ENCODE data around the gene MT1B. TPM values are rescaled to one million over a fixed set of nuclear protein-coding genes. Genes with fewer than 3 reads are reported as not detected.

MT1B gene
- total RNA-seq, 8 experiments from 2014 or later = not detected

GRCh38 chr16:56679078-56679730 lies 27.5 kb downstream of the MT1B start:
- Histone ChIP-seq H3K4me3 (no peak overlapping the region), H3K4me1 (replicated peaks in 1 of 2) (peaks cover 15 to 35% of the 10 kb centered on the region in 2 donors), H3K27ac (no peak overlapping the region)
- in situ Hi-C loops (cut with MboI; ENCODE audit: low pct_unique_long_range_greater_than_20kb in 2 of 9, low sequenced_read_pairs in 9 of 9, unreplicated experiment in 9 of 9) = loop anchor here in 2 of 9 experiments (25.0 kb wide), 1 partner anchor 967 kb away; no protein-coding TSS in a partner anchor
- no peak for ATAC-seq (replicated peaks in 6 of 8)
- WGBS, 10 experiments = 43 to 100% (median 83%) methylated on average over 1 to 2 of the region's 3 CpGs; no CpG with 5 or more reads in 5 of the 10 experiments

GRCh38 chr16:56679818-56680217 lies 28.1 kb downstream of the MT1B start:
- WGBS, 10 experiments = 21 to 100% (median 65%) methylated on average over 1 to 5 of the region's 6 CpGs; no CpG with 5 or more reads in 3 of the 10 experiments

GRCh38 chr16:56681939-56682702 lies 30.4 kb downstream of the MT1B start, which contains the start of gene MT1X:
TSS of gene MT1X (plus strand) at chr16:56682470. CDS start at chr16:56682541, 71 bp downstream.
- WGBS, 10 experiments = 0 to 1% (median 0%) methylated on average over 4 to 25 of the region's 49 CpGs; no CpG with 5 or more reads in 4 of the 10 experiments
- in situ Hi-C loops (cut with MboI; ENCODE audit: low pct_unique_long_range_greater_than_20kb in 2 of 9, low sequenced_read_pairs in 9 of 9, unreplicated experiment in 9 of 9) = loop anchor here in 2 of 9 experiments (25.0 kb wide), 1 partner anchor 970 kb away; no protein-coding TSS in a partner anchor
- peak; percentile 96 to 99 (median 98) for ATAC-seq (replicated peaks in 6 of 8)
- H3K27ac ChIP-seq = peak within 1 kb of the TSS; percentile 75 to 81
- peaks cover 7 to 20% of the 10 kb centered on the region in 2 donors for H3K4me1 ChIP-seq (replicated peaks in 1 of 2)
- H3K4me3 ChIP-seq = peak within 1 kb of the TSS; percentile 28 to 44 (median 38)

More at GRCh38 chr16:56679818-56680217, 28.1 kb downstream of the MT1B start:
- Histone ChIP-seq H3K4me1 (replicated peaks in 1 of 2) (peaks cover 11 to 31% of the 10 kb centered on the region in 2 donors), H3K4me3 (no peak overlapping the region), H3K27ac (no peak overlapping the region)
- no peak for ATAC-seq (replicated peaks in 6 of 8)
- in situ Hi-C loops (cut with MboI; ENCODE audit: low pct_unique_long_range_greater_than_20kb in 2 of 9, low sequenced_read_pairs in 9 of 9, unreplicated experiment in 9 of 9) = loop anchor here in 2 of 9 experiments (25.0 kb wide), 1 partner anchor 968 kb away; no protein-coding TSS in a partner anchor

- Histone ChIP-seq H3K4me3 (peak overlapping the region; percentile 28 to 44 (median 38)), H3K27ac (no peak overlapping the region), H3K4me1 (replicated peaks in 1 of 2) (peaks cover 7 to 20% of the 10 kb centered on the region in 2 donors)
- peak in 6 of 8 experiments; percentile 2 to 11 (median 5) for ATAC-seq (replicated peaks in 6 of 8)
- in situ Hi-C loops (cut with MboI; ENCODE audit: low pct_unique_long_range_greater_than_20kb in 2 of 9, low sequenced_read_pairs in 9 of 9, unreplicated experiment in 9 of 9) = loop anchor here in 2 of 9 experiments (25.0 kb wide), 1 partner anchor 971 kb away; no protein-coding TSS in a partner anchor
- WGBS, 10 experiments = 0 to 20% (median 10%) methylated on average over 1 to 3 of the region's 8 CpGs; no CpG with 5 or more reads in 3 of the 10 experiments
Observed at GRCh38 chr16:56682703-56683397, 31.2 kb downstream of the MT1B start.

- Histone ChIP-seq H3K27ac (no peak overlapping the region), H3K4me1 (replicated peaks in 1 of 2) (peaks cover 7 to 20% of the 10 kb centered on the region in 2 donors), H3K4me3 (peak overlapping the region in 1 of 5 donors; percentile 44)
- no peak for ATAC-seq (replicated peaks in 6 of 8)
- 40 to 86% (median 80%) methylated on average over 1 to 4 of the region's 5 CpGs; no CpG with 5 or more reads in 1 of the 10 experiments for WGBS, 10 experiments
- in situ Hi-C loops (cut with MboI; ENCODE audit: low pct_unique_long_range_greater_than_20kb in 2 of 9, low sequenced_read_pairs in 9 of 9, unreplicated experiment in 9 of 9) = loop anchor here in 2 of 9 experiments (25.0 kb wide), 1 partner anchor 971 kb away; no protein-coding TSS in a partner anchor
Observed at GRCh38 chr16:56683424-56684172, 31.9 kb downstream of the MT1B start.

- no peak overlapping the region for H3K4me3 ChIP-seq
- 0 to 100% (median 44%) methylated on average over 1 to 2 of the region's 4 CpGs; no CpG with 5 or more reads in 1 of the 10 experiments for WGBS, 10 experiments
- no peak overlapping the region for H3K27ac ChIP-seq
- H3K4me1 ChIP-seq (replicated peaks in 1 of 2) = peaks cover 7 to 20% of the 10 kb centered on the region in 2 donors
- in situ Hi-C loops (cut with MboI; ENCODE audit: low pct_unique_long_range_greater_than_20kb in 2 of 9, low sequenced_read_pairs in 9 of 9, unreplicated experiment in 9 of 9) = loop anchor here in 2 of 9 experiments (25.0 kb wide), 1 partner anchor 972 kb away; no protein-coding TSS in a partner anchor
- no peak for ATAC-seq (replicated peaks in 6 of 8)
Observed at GRCh38 chr16:56684256-56684925, 32.7 kb downstream of the MT1B start.

GRCh38 chr16:56684926-56685590 lies 33.4 kb downstream of the MT1B start:
- 40 to 100% (median 90%) methylated on average over 1 to 4 of the region's 4 CpGs; no CpG with 5 or more reads in 5 of the 10 experiments for WGBS, 10 experiments
- peaks cover 7 to 20% of the 10 kb centered on the region in 2 donors for H3K4me1 ChIP-seq (replicated peaks in 1 of 2)
- no peak overlapping the region for H3K4me3 ChIP-seq
- no peak overlapping the region for H3K27ac ChIP-seq
- ATAC-seq (replicated peaks in 6 of 8) = no peak
- in situ Hi-C loops (cut with MboI; ENCODE audit: low pct_unique_long_range_greater_than_20kb in 2 of 9, low sequenced_read_pairs in 9 of 9, unreplicated experiment in 9 of 9) = loop anchor here in 2 of 9 experiments (25.0 kb wide), 1 partner anchor 973 kb away; no protein-coding TSS in a partner anchor

GRCh38 chr16:56686758-56687157 lies 35.1 kb downstream of the MT1B start:
- H3K4me3 ChIP-seq = no peak overlapping the region
- 87 to 100% (median 92%) methylated on average over 1 to 6 of the region's 7 CpGs; no CpG with 5 or more reads in 3 of the 10 experiments for WGBS, 10 experiments
- in situ Hi-C loops (cut with MboI; ENCODE audit: low pct_unique_long_range_greater_than_20kb in 2 of 9, low sequenced_read_pairs in 9 of 9, unreplicated experiment in 9 of 9) = loop anchor here in 2 of 9 experiments (25.0 kb wide), 1 partner anchor 974 kb away; no protein-coding TSS in a partner anchor

GRCh38 chr16:56688762-56689161 lies 37.1 kb downstream of the MT1B start:
- in situ Hi-C loops (cut with MboI; ENCODE audit: low pct_unique_long_range_greater_than_20kb in 2 of 9, low sequenced_read_pairs in 9 of 9, unreplicated experiment in 9 of 9) = loop anchor here in 2 of 9 experiments (25.0 kb wide), 1 partner anchor 976 kb away; no protein-coding TSS in a partner anchor
- ATAC-seq (replicated peaks in 6 of 8) = peak in 1 of 8 experiments; percentile 34
- 0 to 20% methylated on average over 1 of the region's 1 CpG; no CpG with 5 or more reads in 8 of the 10 experiments for WGBS, 10 experiments
- no peak overlapping the region for H3K4me3 ChIP-seq
- H3K4me1 ChIP-seq (replicated peaks in 1 of 2) = peaks cover 0 to under 1% of the 10 kb centered on the region in 2 donors
- H3K27ac ChIP-seq = no peak overlapping the region

More at GRCh38 chr16:56686758-56687157, 35.1 kb downstream of the MT1B start:
- Histone ChIP-seq H3K27ac (no peak overlapping the region), H3K4me1 (replicated peaks in 1 of 2) (peaks cover under 1 to 15% of the 10 kb centered on the region in 2 donors)
- no peak for ATAC-seq (replicated peaks in 6 of 8)

- WGBS, 10 experiments = 40 to 100% (median 60%) methylated on average over 1 to 3 of the region's 3 CpGs; no CpG with 5 or more reads in 5 of the 10 experiments
- no peak for ATAC-seq (replicated peaks in 6 of 8)
Observed at GRCh38 chr16:56689171-56689570, 37.5 kb downstream of the MT1B start.

More at GRCh38 chr16:56689171-56689570, 37.5 kb downstream of the MT1B start:
- Histone ChIP-seq H3K27ac (no peak overlapping the region), H3K4me3 (no peak overlapping the region), H3K4me1 (replicated peaks in 1 of 2) (no peaks in the 10 kb centered on the region)
- in situ Hi-C loops (cut with MboI; ENCODE audit: low pct_unique_long_range_greater_than_20kb in 2 of 9, low sequenced_read_pairs in 9 of 9, unreplicated experiment in 9 of 9) = loop anchor here in 2 of 9 experiments (25.0 kb wide), 1 partner anchor 977 kb away; no protein-coding TSS in a partner anchor

Data from motor neuron (in vitro differentiated cells).